Endothelial cell of hepatic sinusoid (primary cell): Measurements from ENCODE around the gene KLHL11.
"Not testable (repeated sequence)": the region's sequence is repeated elsewhere in the genome, so short reads cannot be mapped to it uniquely, and the experiment has no call there.

ENCODE experiments used
- in situ Hi-C: cut with HindIII; loops from 2 replicates; pipeline ENCODE4 v1.10.0; 2017; ENCODE audit warnings: low sequenced_read_pairs

KLHL11 gene

GRCh38 chr17:41840781-41841180, 24.4 kb downstream of the KLHL11 start:
- in situ Hi-C loops, result not testable (repeated sequence)

- in situ Hi-C loops, result not testable (repeated sequence)
Measured at GRCh38 chr17:41839448-41839847, 25.8 kb downstream of the KLHL11 start.

GRCh38 chr17:41837761-41838538, 27.3 kb downstream of the KLHL11 start, which contains the start of gene KLHL10:
TSS of gene KLHL10 (plus strand) at chr17:41837825. CDS start at chr17:41837933, 108 bp downstream.
- in situ Hi-C loops, result no loop called here

GRCh38 chr17:41836550-41837196, 28.6 kb downstream of the KLHL11 start:
- in situ Hi-C loops, result no loop called here

- in situ Hi-C loops, result no loop called here
Measured at GRCh38 chr17:41835800-41836549, 29.2 kb downstream of the KLHL11 start, which contains the start of gene NT5C3B. TSS of gene NT5C3B (minus strand) at chr17:41836232. CDS start at chr17:41836193, 39 bp downstream.

- in situ Hi-C loops, result no loop called here
Measured at GRCh38 chr17:41835214-41835799, 29.9 kb downstream of the KLHL11 start.

GRCh38 chr17:41829961-41830360, 35.3 kb downstream of the KLHL11 start:
- in situ Hi-C loops, result not testable (repeated sequence)

- in situ Hi-C loops, result no loop called here
Measured at GRCh38 chr17:41825175-41825845, 39.9 kb downstream of the KLHL11 start.

- in situ Hi-C loops, result no loop called here
Measured at GRCh38 chr17:41824086-41824485, 41.1 kb downstream of the KLHL11 start.

GRCh38 chr17:41823580-41823979, 41.6 kb downstream of the KLHL11 start:
- in situ Hi-C loops, result no loop called here

- in situ Hi-C loops, result no loop called here
Measured at GRCh38 chr17:41823141-41823524, 42.1 kb downstream of the KLHL11 start.

- in situ Hi-C loops, result no loop called here
Measured at GRCh38 chr17:41822216-41823140, 42.7 kb downstream of the KLHL11 start.

GRCh38 chr17:41821776-41822175, 43.4 kb downstream of the KLHL11 start:
- in situ Hi-C loops, result no loop called here

GRCh38 chr17:41818024-41818423, 47.2 kb downstream of the KLHL11 start:
- in situ Hi-C loops, result no loop called here

GRCh38 chr17:41816637-41817320, 48.4 kb downstream of the KLHL11 start:
- in situ Hi-C loops, result no loop called here

GRCh38 chr17:41814195-41814594, 51.0 kb downstream of the KLHL11 start:
- in situ Hi-C loops, result no loop called here

GRCh38 chr17:41813699-41814124, 51.5 kb downstream of the KLHL11 start:
- in situ Hi-C loops, result no loop called here

- in situ Hi-C loops, result no loop called here
Measured at GRCh38 chr17:41813152-41813680, 52.0 kb downstream of the KLHL11 start.
